HCT116 (cell line): ENCODE results near the gene UTP14A. TPM values are rescaled to one million over a fixed set of nuclear protein-coding genes. Genes with fewer than 3 reads are reported as not detected.

Experiments
- ATAC-seq: fragments of 200-7000 bp; cut with Tn5 transposase; 2 replicates; pipeline ENCODE4 v1.9.1; 2020; ENCODE audit warnings: mild to moderate bottlenecking, moderate library complexity
- BruUV-seq: library from RNA; stranded (reverse); fragments of 400-500 nt; replicated peaks from 2 replicates; lab custom pipeline; 2021; lab: Mats Ljungman, UMichigan
- CTCF ChIA-PET: fragments of 300-600 bp; sonication (Branson Sonifier 250); formaldehyde crosslinking; loops from one replicate; lab custom pipeline; 2021; ENCODE audit warnings: antibody characterized with exemption; lab: Charles Lee
- POLR2A ChIA-PET: fragments of 300-600, 350-600 bp; sonication (Branson Sonifier 250); formaldehyde crosslinking; loops from one replicate; lab custom pipeline; 2021; ENCODE audit warnings: antibody characterized with exemption; lab: Charles Lee
- RAD21 ChIA-PET, 2 experiments: fragments of 300-600 bp; sonication (Branson Sonifier 250); formaldehyde crosslinking; loops; one replicate each; lab custom pipeline; 2023; ENCODE audit warnings: low total read pairs in 2 of 2; ENCODE audit not compliant: uncharacterized antibody in 2 of 2, unreplicated experiment in 2 of 2, low non-redundant PET in 1 of 2; lab: Charles Lee
- DNase-seq: peaks from one replicate; pipeline ENCODE4 v3.0.0-alpha.2; 2010; ENCODE audit warnings: low read depth, low spot score
- H2AFZ ChIP-seq: fragments of 200-600 bp; shearing (Covaris generic), sonication (generic); 2 replicates; pipeline ENCODE4 v1.6.1; 2017; ENCODE audit warnings: low read depth, mixed run types, mixed read lengths, antibody characterized with exemption, low read length; ENCODE audit not compliant: poor library complexity, severe bottlenecking
- H3K27ac ChIP-seq: 2 replicates; pipeline ENCODE4 v1.5.1; 2012; ENCODE audit warnings: low read depth, low read length
- H3K27me3 ChIP-seq: fragments of 200-600 bp; sonication (generic); 2 replicates; pipeline ENCODE4 v1.6.1; 2016; ENCODE audit warnings: mixed run types, low read length, mixed read lengths; ENCODE audit not compliant: insufficient read depth
- H3K36me3 ChIP-seq, 2 experiments: fragments of 200-500 bp in 1 of 2; fragments of 200-600 bp in 1 of 2; sonication (Bioruptor generic) in 1 of 2; sonication (generic) in 1 of 2; 2 replicates each; pipeline versions ENCODE4 v1.5.1 to v1.6.1; 2014 to 2016; ENCODE audit warnings: low read length in 2 of 2, inconsistent platforms in 1 of 2, mixed read lengths in 1 of 2, mixed run types in 1 of 2; ENCODE audit not compliant: insufficient read depth in 2 of 2, control insufficient read depth in 1 of 2
- H3K4me1 ChIP-seq, 2 experiments: fragments of 200-600 bp in 1 of 2; sonication (generic) in 1 of 2; 2 replicates each; pipeline versions ENCODE4 v1.5.1 to v1.6.1; 2012 to 2017; ENCODE audit warnings: low read length in 2 of 2, inconsistent platforms in 1 of 2, mild to moderate bottlenecking in 1 of 2, mixed read lengths in 1 of 2, mixed run types in 1 of 2, moderate library complexity in 1 of 2; ENCODE audit not compliant: insufficient read depth in 2 of 2, control insufficient read depth in 1 of 2
- H3K4me2 ChIP-seq: fragments of 200-600 bp; sonication (generic); 2 replicates; pipeline ENCODE4 v1.6.1; 2017; ENCODE audit warnings: mixed run types, low read length, mixed read lengths
- H3K4me3 ChIP-seq, 2 experiments: fragments of 200-600 bp in 1 of 2; sonication (generic) in 1 of 2; replicated peaks in 1 of 2; 2 replicates each; pipeline ENCODE4 v1.5.1; 2011 to 2016; ENCODE audit warnings: low read length in 2 of 2, control low read depth in 1 of 2, low read depth in 1 of 2, mild to moderate bottlenecking in 1 of 2, mixed read lengths in 1 of 2, mixed run types in 1 of 2
- H3K79me2 ChIP-seq: fragments of 200-600 bp; sonication (generic); 2 replicates; pipeline ENCODE4 v1.6.1; 2017; ENCODE audit warnings: mild to moderate bottlenecking, mixed run types, low read length, moderate library complexity, mixed read lengths; ENCODE audit not compliant: insufficient read depth
- H3K9ac ChIP-seq: fragments of 200-600 bp; sonication (generic); 2 replicates; pipeline ENCODE4 v1.6.1; 2016; ENCODE audit warnings: low read length, mixed read lengths
- H3K9me2 ChIP-seq: fragments of 200-600 bp; sonication (generic), shearing (Covaris generic); 2 replicates; pipeline ENCODE4 v1.6.1; 2017; ENCODE audit warnings: mixed run types, mild to moderate bottlenecking, moderate library complexity; ENCODE audit not compliant: insufficient read depth
- H3K9me3 ChIP-seq, 2 experiments: fragments of 200-500 bp in 1 of 2; fragments of 200-600 bp in 1 of 2; sonication (Bioruptor generic) in 1 of 2; sonication (generic) in 1 of 2; 2 replicates each; pipeline ENCODE4 v1.6.1; 2014 to 2017; ENCODE audit warnings: low read length in 2 of 2, mixed read lengths in 2 of 2, inconsistent platforms in 1 of 2, low read depth in 1 of 2, mild to moderate bottlenecking in 1 of 2, mixed run types in 1 of 2, moderate library complexity in 1 of 2; ENCODE audit not compliant: control insufficient read depth in 1 of 2, insufficient read depth in 1 of 2
- H4K20me1 ChIP-seq: fragments of 200-600 bp; sonication (generic), shearing (Covaris generic); 2 replicates; pipeline ENCODE4 v1.6.1; 2017; ENCODE audit warnings: mixed run types, mild to moderate bottlenecking, moderate library complexity; ENCODE audit not compliant: insufficient read depth
- ATF3 ChIP-seq: IDR thresholded peaks from 2 replicates; pipeline ENCODE4 v1.6.1; 2012
- FOSL1 ChIP-seq: IDR thresholded peaks from 2 replicates; pipeline ENCODE4 v1.6.1; 2012; ENCODE audit warnings: low read depth
- MAX ChIP-seq: IDR thresholded peaks from 2 replicates; pipeline ENCODE4 v1.6.1; 2012
- SP1 ChIP-seq: IDR thresholded peaks from 2 replicates; pipeline ENCODE4 v1.6.1; 2012; ENCODE audit warnings: low read depth
- ZBTB33 ChIP-seq: IDR thresholded peaks from 2 replicates; pipeline ENCODE4 v1.6.1; 2011; ENCODE audit warnings: mild to moderate bottlenecking, low read length, moderate library complexity; ENCODE audit not compliant: insufficient replicate concordance; ENCODE audit errors: extremely low read depth
- intact Hi-C: fragments of 100-400 bp; cut with micrococcal nuclease; formaldehyde crosslinking; loops from 2 replicates; pipeline ENCODE4 v1.10.0; 2022
- total RNA-seq: library from RNA; stranded (reverse); gene quantifications from one replicate; pipeline ENCODE4 v1.2.1, GENCODE V29; 2021; ENCODE audit not compliant: unreplicated experiment

Gene UTP14A
- total RNA-seq, 1 experiment from 2014 or later: 28.3 TPM

GRCh38 chrX:129963729-129964128, 57.8 kb downstream of the UTP14A start:
- intact Hi-C loops: no loop called here

More at GRCh38 chrX:129963729-129964128, 57.8 kb downstream of the UTP14A start:
- ChIA-PET RAD21 (no interaction called here), POLR2A (no interaction called here), CTCF (no interaction called here)
- BruUV-seq: no TSS peak
- H2AFZ ChIP-seq: no peak overlapping the region
- no peaks in the 10 kb centered on the region for H4K20me1 ChIP-seq
- no peak overlapping the region for H3K9ac ChIP-seq
- H3K27ac ChIP-seq: no peak overlapping the region
- TF ChIP-seq SP1 (no peak), ZBTB33 (no peak), MAX (no peak), FOSL1 (no peak), ATF3 (no peak)
- TF ChIP-seq, all 23 proteins: peak for 0
- no peaks in the 10 kb centered on the region for H3K79me2 ChIP-seq
- no peaks in the 10 kb centered on the region for H3K9me3 ChIP-seq
- H3K27me3 ChIP-seq: no peaks in the 10 kb centered on the region
- DNase-seq (no peak), ATAC-seq (no peak)
- H3K4me3 ChIP-seq: no peak overlapping the region
- H3K36me3 ChIP-seq: no peaks in the 10 kb centered on the region
- H3K4me2 ChIP-seq: no peak overlapping the region
- H3K4me1 ChIP-seq: peaks cover 7 to 20% of the 10 kb centered on the region in 2 experiments
- no peaks in the 10 kb centered on the region for H3K9me2 ChIP-seq
